Measurements from ENCODE around the gene MPC1. TPM values are rescaled to one million over a fixed set of nuclear protein-coding genes. Genes with fewer than 3 reads are reported as not detected.

The MPC1 gene
- total RNA-seq, 4 donors from 2014 or later = 90.8 to 131 (median 129) TPM

- TF ChIP-seq EP300 (IDR thresholded peaks at IDR 0.05; ENCODE audit: low read depth) = no peak
- H3K36me3 ChIP-seq = no peaks in the 10 kb centered on the region
- no peaks in the 10 kb centered on the region for H3K9me3 ChIP-seq
- WGBS, 2 donors (ENCODE audit: low coverage in 1 of 2) = 61% methylated on average over 7 of the region's 7 CpGs; no CpG with 5 or more reads in 1 of the 2 donors
- H3K27me3 ChIP-seq = no peaks in the 10 kb centered on the region
- H3K4me3 ChIP-seq = no peak overlapping the region
- peak; percentile 67 for DNase-seq
- intact Hi-C loops (cut with DNase I; ENCODE audit: low total_unique reads) = no loop called here
- no peaks in the 10 kb centered on the region for H3K4me1 ChIP-seq
- H3K27ac ChIP-seq = peak overlapping the region in 2 of 4 donors; percentile 10 to 48
- in situ Hi-C loops (cut with MboI; ENCODE audit: low pct_ligation_motif_present in 1 of 4, low pct_unique_long_range_greater_than_20kb in 1 of 4, low sequenced_read_pairs in 3 of 4) = no loop called here
Measured at GRCh38 chr6:166419286-166419685, 36.5 kb upstream of the MPC1 start.

GRCh38 chr6:166418691-166419143 lies 36.0 kb upstream of the MPC1 start:
- Histone ChIP-seq H3K4me3 (no peak overlapping the region), H3K9me3 (no peaks in the 10 kb centered on the region), H3K27me3 (no peaks in the 10 kb centered on the region), H3K4me1 (no peaks in the 10 kb centered on the region), H3K27ac (peak overlapping the region in 2 of 4 donors; percentile 10 to 48), H3K36me3 (no peaks in the 10 kb centered on the region)
- in situ Hi-C loops (cut with MboI; ENCODE audit: low pct_ligation_motif_present in 1 of 4, low pct_unique_long_range_greater_than_20kb in 1 of 4, low sequenced_read_pairs in 3 of 4) (no loop called here), intact Hi-C loops (cut with DNase I; ENCODE audit: low total_unique reads) (no loop called here)
- WGBS, 2 donors (ENCODE audit: low coverage in 1 of 2) = 94% methylated on average over 9 of the region's 9 CpGs; no CpG with 5 or more reads in 1 of the 2 donors
- no peak for DNase-seq
- no peak for TF ChIP-seq CTCF (IDR thresholded peaks at IDR 0.05)
- no peak for TF ChIP-seq POLR2AphosphoS5 (IDR thresholded peaks at IDR 0.05)
- TF ChIP-seq POLR2A (IDR thresholded peaks at IDR 0.05) = no peak
- TF ChIP-seq EP300 (IDR thresholded peaks at IDR 0.05; ENCODE audit: low read depth) = no peak

- in situ Hi-C loops (cut with MboI; ENCODE audit: low pct_ligation_motif_present in 1 of 4, low pct_unique_long_range_greater_than_20kb in 1 of 4, low sequenced_read_pairs in 3 of 4) (no loop called here), intact Hi-C loops (cut with DNase I; ENCODE audit: low total_unique reads) (no loop called here)
- DNase-seq = no peak
- Histone ChIP-seq H3K4me1 (no peaks in the 10 kb centered on the region), H3K9me3 (no peaks in the 10 kb centered on the region), H3K36me3 (no peaks in the 10 kb centered on the region), H3K27ac (peak overlapping the region in 1 of 4 donors; percentile 5), H3K27me3 (no peaks in the 10 kb centered on the region), H3K4me3 (no peak overlapping the region)
- WGBS, 2 donors (ENCODE audit: low coverage in 1 of 2) = 73 to 84% methylated on average over 2 to 6 of the region's 6 CpGs
- TF ChIP-seq CTCF (IDR thresholded peaks at IDR 0.05) (no peak), POLR2AphosphoS5 (IDR thresholded peaks at IDR 0.05) (no peak), POLR2A (IDR thresholded peaks at IDR 0.05) (no peak), EP300 (IDR thresholded peaks at IDR 0.05; ENCODE audit: low read depth) (no peak)
Measured at GRCh38 chr6:166417285-166417691, 34.5 kb upstream of the MPC1 start.

- no peak overlapping the region for H3K4me3 ChIP-seq
- TF ChIP-seq CTCF (IDR thresholded peaks at IDR 0.05) (no peak), POLR2A (IDR thresholded peaks at IDR 0.05) (no peak), POLR2AphosphoS5 (IDR thresholded peaks at IDR 0.05) (no peak), EP300 (IDR thresholded peaks at IDR 0.05; ENCODE audit: low read depth) (no peak)
- no peaks in the 10 kb centered on the region for H3K27me3 ChIP-seq
- no peaks in the 10 kb centered on the region for H3K4me1 ChIP-seq
- H3K27ac ChIP-seq = no peak overlapping the region
- H3K36me3 ChIP-seq = no peaks in the 10 kb centered on the region
- in situ Hi-C loops (cut with MboI; ENCODE audit: low pct_ligation_motif_present in 1 of 4, low pct_unique_long_range_greater_than_20kb in 1 of 4, low sequenced_read_pairs in 3 of 4) (no loop called here), intact Hi-C loops (cut with DNase I; ENCODE audit: low total_unique reads) (no loop called here)
- no peaks in the 10 kb centered on the region for H3K9me3 ChIP-seq
- WGBS, 2 donors (ENCODE audit: low coverage in 1 of 2) = 60 to 75% methylated on average over 5 of the region's 5 CpGs
- DNase-seq = no peak
Measured at GRCh38 chr6:166415833-166416347, 33.1 kb upstream of the MPC1 start.

GRCh38 chr6:166415306-166415705 lies 32.6 kb upstream of the MPC1 start:
- Histone ChIP-seq H3K9me3 (no peaks in the 10 kb centered on the region), H3K36me3 (no peaks in the 10 kb centered on the region), H3K27ac (no peak overlapping the region), H3K4me1 (no peaks in the 10 kb centered on the region), H3K27me3 (no peaks in the 10 kb centered on the region), H3K4me3 (no peak overlapping the region)
- intact Hi-C loops (cut with DNase I; ENCODE audit: low total_unique reads) = no loop called here
- DNase-seq = peak; percentile 33
- TF ChIP-seq EP300 (IDR thresholded peaks at IDR 0.05; ENCODE audit: low read depth) = no peak
- in situ Hi-C loops (cut with MboI; ENCODE audit: low pct_ligation_motif_present in 1 of 4, low pct_unique_long_range_greater_than_20kb in 1 of 4, low sequenced_read_pairs in 3 of 4) = no loop called here
- 50 to 79% methylated on average over 3 to 5 of the region's 5 CpGs for WGBS, 2 donors (ENCODE audit: low coverage in 1 of 2)

Data from transverse colon (tissue), 4 donors.